Tibial artery (tissue), 4 donors: ENCODE measurements around the gene TP53I13.

ENCODE experiments used
- DNase-seq, 2 donors: peaks; one replicate each; pipeline ENCODE4 v3.0.0-alpha.2; 2019
- H3K27ac ChIP-seq, 2 donors: fragments of 200-600 bp; sonication (generic) in 1 of 2; 1 replicate in 1 of 2; 2 replicates in 1 of 2; pipeline ENCODE4 v1.5.1; 2018 to 2019; ENCODE audit warnings: mild to moderate bottlenecking in 1 of 2
- H3K27me3 ChIP-seq, 2 donors: fragments of 200-600 bp; sonication (generic) in 1 of 2; one replicate each; pipeline versions ENCODE4 v1.5.1 to v1.6.0; 2016 to 2019
- H3K36me3 ChIP-seq, 3 donors: fragments of 200-600 bp; sonication (generic) in 2 of 3; one replicate each; pipeline ENCODE4 v1.5.1; 2016 to 2019; ENCODE audit warnings: mild to moderate bottlenecking in 2 of 3
- H3K4me1 ChIP-seq, 4 donors: fragments of 200-600 bp; sonication (generic) in 2 of 4; 1 replicate in 3 of 4; 2 replicates in 1 of 4; pipeline ENCODE4 v1.5.1; 2016 to 2019
- H3K4me3 ChIP-seq, 2 donors: fragments of 200-600 bp; sonication (generic) in 1 of 2; 1 replicate in 1 of 2; 2 replicates in 1 of 2; pipeline ENCODE4 v1.5.1; 2018 to 2019; ENCODE audit warnings: mild to moderate bottlenecking in 2 of 2
- H3K9me3 ChIP-seq, 3 donors: fragments of 200-600 bp; sonication (generic) in 1 of 3; one replicate each; pipeline ENCODE4 v1.5.1; 2016 to 2019
- intact Hi-C: fragments of 100-400 bp; cut with DNase I; formaldehyde crosslinking; loops from one replicate; pipeline ENCODE4 v1.15.0; 2023; ENCODE audit warnings: low total_unique reads
- TF ChIP-seq, protein P1 (sequence below), 2 experiments: fragments of 200-600 bp in 1 of 2; fragments of 450-650 bp in 1 of 2; IDR thresholded peaks; one replicate each; pipeline ENCODE4 v1.5.1; 2017 to 2019; ENCODE audit warnings: antibody characterized with exemption in 2 of 2, mild to moderate bottlenecking in 1 of 2, moderate library complexity in 1 of 2

Gene TP53I13

DNA sequence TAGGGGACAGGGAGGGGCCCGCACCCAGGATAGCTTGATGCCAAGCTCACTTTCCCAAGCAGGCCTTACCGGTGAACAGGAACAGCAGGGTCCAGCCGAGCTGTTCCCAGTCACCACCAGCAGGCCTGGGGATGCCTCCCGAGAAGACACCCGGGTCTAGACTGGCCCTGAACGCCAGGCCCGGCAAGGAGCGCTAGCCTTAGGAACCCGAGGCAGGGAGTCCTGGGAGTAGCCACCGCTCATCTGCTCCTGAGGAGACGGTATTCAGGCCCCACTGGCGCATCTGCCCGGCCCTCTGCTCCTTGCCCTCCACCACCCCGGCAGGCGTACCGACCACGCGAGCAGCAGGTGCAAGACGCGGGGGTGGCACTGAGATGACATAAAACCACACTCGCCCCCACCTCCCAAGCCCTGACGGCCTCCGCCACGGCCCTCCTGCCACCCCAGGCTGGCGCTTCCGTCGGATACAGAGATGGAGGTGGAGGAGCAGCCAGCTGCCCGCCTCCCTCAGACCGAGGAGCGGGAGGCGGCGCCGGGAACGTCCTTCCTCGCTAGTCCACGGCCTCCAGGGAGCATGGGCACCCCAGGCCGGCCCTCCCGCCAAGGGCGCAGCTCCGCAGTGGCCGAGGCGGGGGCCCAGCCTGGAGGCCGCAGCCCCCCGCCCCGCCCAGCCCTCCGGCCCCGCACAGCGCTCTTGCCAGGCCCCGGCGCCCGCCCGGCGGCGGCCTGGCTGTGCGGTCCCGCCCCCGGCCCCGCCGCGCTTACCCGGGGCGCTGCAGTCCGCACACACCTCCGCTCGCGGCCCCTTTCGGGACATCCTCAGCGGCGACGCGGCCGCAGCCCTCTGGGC lies 20.3 kb downstream of the TP53I13 start:
- Histone ChIP-seq H3K9me3 (no peaks in the 10 kb centered on the region), H3K4me1 (peaks cover 0 to 76% (median 69%) of the 10 kb centered on the region in 4 donors), H3K4me3 (peak overlapping the region; percentile 74 to 93), H3K27ac (peak overlapping the region; percentile 78 to 84), H3K36me3 (no peaks in the 10 kb centered on the region), H3K27me3 (no peaks in the 10 kb centered on the region)
- DNase-seq: no peak
- intact Hi-C loops: no loop called here
- TF ChIP-seq, protein P1, sequence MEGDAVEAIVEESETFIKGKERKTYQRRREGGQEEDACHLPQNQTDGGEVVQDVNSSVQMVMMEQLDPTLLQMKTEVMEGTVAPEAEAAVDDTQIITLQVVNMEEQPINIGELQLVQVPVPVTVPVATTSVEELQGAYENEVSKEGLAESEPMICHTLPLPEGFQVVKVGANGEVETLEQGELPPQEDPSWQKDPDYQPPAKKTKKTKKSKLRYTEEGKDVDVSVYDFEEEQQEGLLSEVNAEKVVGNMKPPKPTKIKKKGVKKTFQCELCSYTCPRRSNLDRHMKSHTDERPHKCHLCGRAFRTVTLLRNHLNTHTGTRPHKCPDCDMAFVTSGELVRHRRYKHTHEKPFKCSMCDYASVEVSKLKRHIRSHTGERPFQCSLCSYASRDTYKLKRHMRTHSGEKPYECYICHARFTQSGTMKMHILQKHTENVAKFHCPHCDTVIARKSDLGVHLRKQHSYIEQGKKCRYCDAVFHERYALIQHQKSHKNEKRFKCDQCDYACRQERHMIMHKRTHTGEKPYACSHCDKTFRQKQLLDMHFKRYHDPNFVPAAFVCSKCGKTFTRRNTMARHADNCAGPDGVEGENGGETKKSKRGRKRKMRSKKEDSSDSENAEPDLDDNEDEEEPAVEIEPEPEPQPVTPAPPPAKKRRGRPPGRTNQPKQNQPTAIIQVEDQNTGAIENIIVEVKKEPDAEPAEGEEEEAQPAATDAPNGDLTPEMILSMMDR (IDR thresholded peaks at IDR 0.05): no peak

DNA sequence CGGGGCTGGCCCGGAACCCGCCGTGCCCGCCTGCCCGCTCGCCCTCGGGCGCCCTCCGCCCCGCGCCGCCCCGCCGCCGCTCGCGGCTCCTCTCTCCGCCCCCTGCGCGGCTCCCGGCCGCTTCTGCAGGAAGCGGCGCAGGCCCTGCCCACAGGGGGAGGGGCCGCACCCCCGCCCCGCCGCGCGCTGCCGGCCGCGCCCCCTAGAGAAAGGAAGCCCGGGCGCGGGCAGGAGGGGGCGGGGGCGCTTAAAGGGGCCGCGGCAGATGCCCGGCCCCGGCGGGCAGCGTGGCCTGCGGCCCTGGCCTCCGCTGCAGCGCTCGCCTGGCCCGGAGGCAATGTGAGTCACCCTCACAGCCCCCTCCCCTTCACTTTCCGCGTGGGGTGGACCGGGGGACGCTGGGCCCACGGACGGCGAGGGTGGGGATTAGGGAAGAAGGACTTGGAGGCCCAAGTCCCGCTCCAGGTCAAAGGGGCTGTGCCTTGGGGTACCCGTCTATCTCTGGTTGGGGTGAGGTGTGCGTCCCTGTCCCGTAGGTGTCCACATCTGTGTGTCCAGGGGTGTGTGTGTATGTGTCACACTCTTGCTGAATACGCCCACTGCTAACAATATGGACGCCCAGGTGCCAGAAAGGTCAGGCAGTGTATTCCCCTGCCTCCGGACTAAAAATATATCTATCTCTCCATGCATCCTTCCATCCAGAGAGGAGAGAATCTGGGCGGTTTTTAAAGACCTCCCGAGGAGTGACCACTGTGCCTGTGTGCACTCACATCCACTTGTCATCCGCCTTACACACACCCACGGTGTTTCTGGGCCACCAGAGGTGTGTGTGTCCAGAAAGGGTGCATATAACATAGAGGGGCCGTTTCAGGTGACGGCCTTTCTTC lies 21.3 kb downstream of the TP53I13 start, which contains the start of gene GIT1:
Gene GIT1 (minus strand): TSS at position 125 of the 887 bp plus-strand sequence. CDS start 270 bp downstream, outside the sequence.
- TF ChIP-seq, protein P1 (IDR thresholded peaks at IDR 0.05): peak in 1 of 2 experiments; percentile 14
- intact Hi-C loops: loop anchor here (10.0 kb wide), 1 partner anchor 765 kb away; no protein-coding TSS in a partner anchor
- Histone ChIP-seq H3K4me1 (peaks cover 0 to 76% (median 70%) of the 10 kb centered on the region in 4 donors), H3K4me3 (peak within 1 kb of the TSS; percentile 74 to 93), H3K36me3 (no peaks in the 10 kb centered on the region), H3K9me3 (no peaks in the 10 kb centered on the region), H3K27ac (peak within 1 kb of the TSS; percentile 84 to 86), H3K27me3 (no peaks in the 10 kb centered on the region)
- peak; percentile 82 to 92 for DNase-seq

DNA sequence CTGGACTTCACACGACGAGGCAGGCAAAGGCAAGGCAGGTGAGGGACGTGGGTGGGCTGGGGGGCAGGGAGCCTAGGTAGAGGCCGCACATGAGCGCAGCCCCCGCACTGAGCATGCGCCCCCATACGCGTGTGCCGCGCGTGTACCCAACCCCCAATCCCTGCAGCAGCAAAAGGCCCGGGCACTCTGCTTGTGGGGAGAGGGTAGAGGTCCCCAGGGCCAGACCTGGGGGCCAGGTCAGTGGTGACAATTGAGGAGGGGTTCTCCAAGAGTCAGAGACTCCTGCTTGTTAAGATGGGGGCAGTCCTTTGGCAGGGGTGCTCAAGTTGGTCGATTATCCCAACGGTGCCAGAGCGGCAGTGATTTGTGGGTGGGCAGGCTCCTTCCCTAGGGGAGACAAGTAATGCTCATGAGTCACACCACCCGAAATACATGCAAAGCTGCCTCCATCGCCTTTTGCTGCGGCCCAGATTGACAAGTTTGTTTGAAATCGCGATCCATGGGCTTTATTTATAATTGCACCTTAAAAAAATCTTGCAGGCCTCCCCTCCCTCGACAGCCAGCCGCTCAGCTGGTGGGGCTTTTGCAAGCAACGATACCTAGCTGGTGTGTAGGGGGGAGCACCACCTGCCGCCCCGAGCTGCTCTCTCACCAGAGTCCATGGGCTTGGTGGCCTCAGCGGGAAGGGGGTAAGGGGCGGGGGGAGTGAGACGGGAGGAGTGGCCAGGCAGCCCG lies 22.1 kb downstream of the TP53I13 start:
- intact Hi-C loops: loop anchor here (10.0 kb wide), 1 partner anchor 766 kb away; no protein-coding TSS in a partner anchor
- TF ChIP-seq, protein P1 (IDR thresholded peaks at IDR 0.05): no peak
- Histone ChIP-seq H3K4me3 (peak overlapping the region; percentile 74), H3K9me3 (no peaks in the 10 kb centered on the region), H3K4me1 (peaks cover 0 to 69% (median 63%) of the 10 kb centered on the region in 4 donors), H3K27me3 (no peaks in the 10 kb centered on the region), H3K27ac (peak overlapping the region; percentile 77 to 86), H3K36me3 (no peaks in the 10 kb centered on the region)
- no peak for DNase-seq

DNA sequence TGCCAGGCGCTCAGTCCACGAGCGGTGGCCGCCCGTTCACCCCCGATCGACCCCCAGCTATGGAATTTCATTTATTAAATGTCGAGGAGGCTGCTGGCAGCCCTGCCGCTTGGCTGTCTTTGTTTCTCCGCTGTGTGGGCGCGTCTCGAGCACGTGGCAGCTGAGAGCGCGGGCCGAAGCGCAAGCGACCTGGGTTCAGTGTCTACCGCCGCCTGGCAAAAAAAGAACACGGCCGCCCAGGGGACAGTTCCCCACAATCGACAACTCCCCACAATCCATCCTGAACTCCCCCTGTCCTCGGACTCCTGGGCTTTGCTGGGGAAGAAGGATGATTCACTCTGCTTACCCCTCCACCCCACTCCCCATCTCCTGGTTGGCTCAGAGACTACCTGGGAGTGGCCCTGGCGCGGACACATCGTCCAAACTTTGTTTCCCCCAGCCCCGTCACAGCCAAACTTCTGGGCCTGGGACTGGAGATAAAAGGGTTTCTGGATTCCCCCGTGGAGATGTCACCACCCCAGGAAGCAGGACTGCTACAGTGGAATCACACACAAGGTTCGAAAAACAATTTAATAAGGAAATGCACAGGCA lies 22.7 kb downstream of the TP53I13 start:
- Histone ChIP-seq H3K4me1 (peaks cover 0 to 69% (median 63%) of the 10 kb centered on the region in 4 donors), H3K27me3 (no peaks in the 10 kb centered on the region), H3K36me3 (no peaks in the 10 kb centered on the region), H3K4me3 (peak overlapping the region; percentile 74), H3K27ac (peak overlapping the region; percentile 77 to 86), H3K9me3 (no peaks in the 10 kb centered on the region)
- TF ChIP-seq, protein P1 (IDR thresholded peaks at IDR 0.05): no peak
- intact Hi-C loops: loop anchor here (10.0 kb wide), 1 partner anchor 766 kb away; no protein-coding TSS in a partner anchor
- DNase-seq: peak in 1 of 2 donors; percentile 63
